Measurements from ENCODE around the gene MAPKAP1. TPM values are rescaled to one million over a fixed set of nuclear protein-coding genes. Genes with fewer than 3 reads are reported as not detected.

MAPKAP1 gene
- total RNA-seq, 2 donors from 2014 or later, result 42.2 to 66.5 TPM

GRCh38 chr9:125536167-125536772 lies 170.7 kb downstream of the MAPKAP1 start:
- Mint-ChIP-seq H3K36me3 (ENCODE audit: low read depth) (peaks cover 19% of the 10 kb centered on the region), H3K9me3 (no peaks in the 10 kb centered on the region), H3K4me3 (no peak overlapping the region), H3K27me3 (no peaks in the 10 kb centered on the region), H3K27ac (no peak overlapping the region), H3K4me1 (peaks cover 4% of the 10 kb centered on the region)
- no peak for ATAC-seq (replicated peaks)

- Mint-ChIP-seq H3K27ac (no peak overlapping the region), H3K4me3 (no peak overlapping the region), H3K36me3 (ENCODE audit: low read depth) (peaks cover 8% of the 10 kb centered on the region), H3K27me3 (no peaks in the 10 kb centered on the region), H3K9me3 (no peaks in the 10 kb centered on the region), H3K4me1 (peaks cover 7% of the 10 kb centered on the region)
- no peak for ATAC-seq (replicated peaks)
Observed at GRCh38 chr9:125534971-125535701, 171.9 kb downstream of the MAPKAP1 start.

GRCh38 chr9:125532812-125533594 lies 174.0 kb downstream of the MAPKAP1 start:
- no peaks in the 10 kb centered on the region for H3K36me3 Mint-ChIP-seq (ENCODE audit: low read depth)
- no peaks in the 10 kb centered on the region for H3K9me3 Mint-ChIP-seq
- no peaks in the 10 kb centered on the region for H3K27me3 Mint-ChIP-seq
- no peak overlapping the region for H3K27ac Mint-ChIP-seq
- ATAC-seq (replicated peaks), result no peak
- H3K4me3 Mint-ChIP-seq, result no peak overlapping the region
- peaks cover 7% of the 10 kb centered on the region for H3K4me1 Mint-ChIP-seq

- Mint-ChIP-seq H3K36me3 (ENCODE audit: low read depth) (no peaks in the 10 kb centered on the region), H3K27ac (no peak overlapping the region), H3K4me3 (no peak overlapping the region), H3K27me3 (no peaks in the 10 kb centered on the region), H3K9me3 (no peaks in the 10 kb centered on the region), H3K4me1 (peaks cover 10% of the 10 kb centered on the region)
- no peak for ATAC-seq (replicated peaks)
Observed at GRCh38 chr9:125532412-125532811, 174.6 kb downstream of the MAPKAP1 start.

GRCh38 chr9:125529589-125530515 lies 177.2 kb downstream of the MAPKAP1 start:
- Mint-ChIP-seq H3K36me3 (ENCODE audit: low read depth) (no peaks in the 10 kb centered on the region), H3K9me3 (no peaks in the 10 kb centered on the region), H3K27ac (peak overlapping the region; percentile 42), H3K27me3 (no peaks in the 10 kb centered on the region), H3K4me1 (peaks cover 14% of the 10 kb centered on the region), H3K4me3 (no peak overlapping the region)
- no peak for ATAC-seq (replicated peaks)

- Mint-ChIP-seq H3K36me3 (ENCODE audit: low read depth) (no peaks in the 10 kb centered on the region), H3K4me1 (peaks cover 16% of the 10 kb centered on the region), H3K27me3 (no peaks in the 10 kb centered on the region), H3K27ac (no peak overlapping the region), H3K4me3 (no peak overlapping the region), H3K9me3 (no peaks in the 10 kb centered on the region)
- no peak for ATAC-seq (replicated peaks)
Observed at GRCh38 chr9:125529107-125529506, 177.9 kb downstream of the MAPKAP1 start.

- no peaks in the 10 kb centered on the region for H3K27me3 Mint-ChIP-seq
- no peaks in the 10 kb centered on the region for H3K9me3 Mint-ChIP-seq
- peaks cover 29% of the 10 kb centered on the region for H3K4me1 Mint-ChIP-seq
- no peak overlapping the region for H3K27ac Mint-ChIP-seq
- ATAC-seq (replicated peaks), result no peak
- H3K36me3 Mint-ChIP-seq (ENCODE audit: low read depth), result no peaks in the 10 kb centered on the region
- H3K4me3 Mint-ChIP-seq, result no peak overlapping the region
Observed at GRCh38 chr9:125527471-125528002, 179.5 kb downstream of the MAPKAP1 start.

- no peaks in the 10 kb centered on the region for H3K36me3 Mint-ChIP-seq (ENCODE audit: low read depth)
- no peaks in the 10 kb centered on the region for H3K27me3 Mint-ChIP-seq
- no peak for ATAC-seq (replicated peaks)
- no peak overlapping the region for H3K4me3 Mint-ChIP-seq
- H3K4me1 Mint-ChIP-seq, result peaks cover 38% of the 10 kb centered on the region
- H3K27ac Mint-ChIP-seq, result no peak overlapping the region
- H3K9me3 Mint-ChIP-seq, result no peaks in the 10 kb centered on the region
Observed at GRCh38 chr9:125525921-125526631, 180.9 kb downstream of the MAPKAP1 start.

GRCh38 chr9:125524583-125525355 lies 182.2 kb downstream of the MAPKAP1 start:
- H3K27me3 Mint-ChIP-seq, result no peaks in the 10 kb centered on the region
- H3K9me3 Mint-ChIP-seq, result no peaks in the 10 kb centered on the region
- peaks cover 42% of the 10 kb centered on the region for H3K4me1 Mint-ChIP-seq
- peak; percentile 16 for ATAC-seq (replicated peaks)
- no peaks in the 10 kb centered on the region for H3K36me3 Mint-ChIP-seq (ENCODE audit: low read depth)
- no peak overlapping the region for H3K4me3 Mint-ChIP-seq
- H3K27ac Mint-ChIP-seq, result peak overlapping the region; percentile 49

- Mint-ChIP-seq H3K27ac (peak overlapping the region; percentile 36), H3K4me1 (peaks cover 42% of the 10 kb centered on the region), H3K27me3 (no peaks in the 10 kb centered on the region), H3K9me3 (no peaks in the 10 kb centered on the region), H3K4me3 (no peak overlapping the region), H3K36me3 (ENCODE audit: low read depth) (no peaks in the 10 kb centered on the region)
- no peak for ATAC-seq (replicated peaks)
Observed at GRCh38 chr9:125523681-125524080, 183.3 kb downstream of the MAPKAP1 start.

GRCh38 chr9:125522328-125522725 lies 184.7 kb downstream of the MAPKAP1 start:
- H3K36me3 Mint-ChIP-seq (ENCODE audit: low read depth), result peaks cover 1% of the 10 kb centered on the region
- ATAC-seq (replicated peaks), result peak; percentile 16
- peak overlapping the region; percentile 69 for H3K4me3 Mint-ChIP-seq
- no peaks in the 10 kb centered on the region for H3K9me3 Mint-ChIP-seq
- peaks cover 38% of the 10 kb centered on the region for H3K4me1 Mint-ChIP-seq
- no peaks in the 10 kb centered on the region for H3K27me3 Mint-ChIP-seq
- H3K27ac Mint-ChIP-seq, result peak overlapping the region; percentile 85

GRCh38 chr9:125521462-125522327 lies 185.3 kb downstream of the MAPKAP1 start:
- Mint-ChIP-seq H3K27ac (peak overlapping the region; percentile 85), H3K36me3 (ENCODE audit: low read depth) (peaks cover 7% of the 10 kb centered on the region), H3K4me3 (peak overlapping the region; percentile 69), H3K4me1 (peaks cover 38% of the 10 kb centered on the region), H3K9me3 (no peaks in the 10 kb centered on the region), H3K27me3 (no peaks in the 10 kb centered on the region)
- ATAC-seq (replicated peaks), result peak; percentile 98
